ENCODE data around the gene DGKD. TPM values are rescaled to one million over a fixed set of nuclear protein-coding genes. Genes with fewer than 3 reads are reported as not detected.

The DGKD gene
- total and polyA plus RNA-seq, 2 donors (not counting 1 experiment from before 2014, with no cell fraction given) = 6.0 to 9.9 TPM

DNA sequence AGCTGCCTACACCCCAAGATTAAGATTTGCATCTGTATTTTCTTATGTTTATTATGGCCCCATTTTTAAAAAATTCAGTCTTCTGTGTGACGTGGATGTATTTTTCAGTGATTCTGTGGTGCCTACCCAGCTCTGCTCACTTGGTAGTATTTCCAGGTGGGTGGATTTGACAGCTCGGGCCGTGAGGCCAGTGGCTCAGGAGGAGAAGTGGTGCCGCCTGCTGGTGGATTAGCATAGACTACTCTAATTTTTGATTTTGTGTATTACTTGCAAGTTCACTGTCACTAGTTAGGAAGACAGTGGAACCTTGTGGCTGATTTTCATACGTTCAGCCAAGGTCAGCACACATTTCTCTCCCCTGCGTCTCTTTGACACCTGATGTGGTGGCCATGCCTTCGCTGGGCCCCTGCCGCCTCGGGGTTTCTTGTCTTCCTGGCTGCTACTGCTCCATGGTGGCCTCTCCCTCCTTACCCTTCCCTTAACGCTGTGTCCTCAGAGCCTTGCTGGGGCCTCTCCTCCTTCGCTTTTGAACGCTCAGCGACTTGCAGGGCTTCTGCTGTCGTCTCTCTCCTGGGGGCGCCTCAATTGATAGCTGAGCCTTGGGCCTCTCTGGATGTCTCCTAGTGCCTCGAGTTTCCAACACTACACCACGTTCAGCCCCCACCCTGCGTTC is 89.4 kb downstream of the DGKD start:
- Histone ChIP-seq H3K9me3 (ENCODE audit: control insufficient read depth, insufficient read depth, low read depth, low read length) (no peaks in the 10 kb centered on the region), H3K4me2 (ENCODE audit: extremely low read depth, insufficient read depth, low read length) (no peak overlapping the region)
- TF ChIP-seq EZH2 (IDR thresholded peaks at IDR 0.05; ENCODE audit: low read length, missing control alignments) (no peak), CTCF (conservative IDR thresholded peaks at IDR 0.05 in 1 of 2, IDR thresholded peaks at IDR 0.05 in 1 of 2; ENCODE audit: low read depth in 1 of 2, low read length in 2 of 2) (peak; percentile 89 to 93)

GRCh38 chr2:233444501-233444900 is 90.2 kb downstream of the DGKD start:
- no peak for DNase-seq (ENCODE audit: low read depth in 2 of 2)
- no peak for TF ChIP-seq CTCF (conservative IDR thresholded peaks at IDR 0.05 in 1 of 2, IDR thresholded peaks at IDR 0.05 in 1 of 2; ENCODE audit: low read depth in 1 of 2, low read length in 2 of 2)
- no peak for TF ChIP-seq EZH2 (IDR thresholded peaks at IDR 0.05; ENCODE audit: low read length, missing control alignments)
- H3K4me1 ChIP-seq (ENCODE audit: control insufficient read depth, extremely low read depth, insufficient read depth, low read length) = no peaks in the 10 kb centered on the region
- H3K27me3 ChIP-seq (ENCODE audit: control insufficient read depth, insufficient read depth, low read length) = no peaks in the 10 kb centered on the region
- no peaks in the 10 kb centered on the region for H3K36me3 ChIP-seq (ENCODE audit: control insufficient read depth, insufficient read depth, low read length)
- no peak overlapping the region for H2AFZ ChIP-seq (ENCODE audit: low read length)
- H4K20me1 ChIP-seq (ENCODE audit: control insufficient read depth, extremely low read depth, insufficient read depth, low read length) = no peaks in the 10 kb centered on the region
- no peaks in the 10 kb centered on the region for H3K9me3 ChIP-seq (ENCODE audit: control insufficient read depth, insufficient read depth, low read depth, low read length)
- no peak overlapping the region for H3K9ac ChIP-seq (ENCODE audit: insufficient read depth, low read length)
- H3K27ac ChIP-seq (ENCODE audit: insufficient read depth, low read length) = no peak overlapping the region
- no peaks in the 10 kb centered on the region for H3K79me2 ChIP-seq (ENCODE audit: control insufficient read depth, insufficient read depth, low read length)
- no peak overlapping the region for H3K4me3 ChIP-seq (replicated peaks in 1 of 4; ENCODE audit: control extremely low read depth in 1 of 4, insufficient read depth in 1 of 4, low read depth in 3 of 4, low read length in 4 of 4)
- no peak overlapping the region for H3K4me2 ChIP-seq (ENCODE audit: extremely low read depth, insufficient read depth, low read length)

More for the DNA sequence above, 89.4 kb downstream of the DGKD start:
- no peak overlapping the region for H3K9ac ChIP-seq (ENCODE audit: insufficient read depth, low read length)
- no peaks in the 10 kb centered on the region for H3K79me2 ChIP-seq (ENCODE audit: control insufficient read depth, insufficient read depth, low read length)
- H3K36me3 ChIP-seq (ENCODE audit: control insufficient read depth, insufficient read depth, low read length) = no peaks in the 10 kb centered on the region
- no peak overlapping the region for H3K27ac ChIP-seq (ENCODE audit: insufficient read depth, low read length)
- H4K20me1 ChIP-seq (ENCODE audit: control insufficient read depth, extremely low read depth, insufficient read depth, low read length) = no peaks in the 10 kb centered on the region
- H3K4me3 ChIP-seq (replicated peaks in 1 of 4; ENCODE audit: control extremely low read depth in 1 of 4, insufficient read depth in 1 of 4, low read depth in 3 of 4, low read length in 4 of 4) = no peak overlapping the region
- H3K4me1 ChIP-seq (ENCODE audit: control insufficient read depth, extremely low read depth, insufficient read depth, low read length) = no peaks in the 10 kb centered on the region
- no peaks in the 10 kb centered on the region for H3K27me3 ChIP-seq (ENCODE audit: control insufficient read depth, insufficient read depth, low read length)
- DNase-seq (ENCODE audit: low read depth in 2 of 2) = peak; percentile 69 to 86
- H2AFZ ChIP-seq (ENCODE audit: low read length) = no peak overlapping the region

DNA sequence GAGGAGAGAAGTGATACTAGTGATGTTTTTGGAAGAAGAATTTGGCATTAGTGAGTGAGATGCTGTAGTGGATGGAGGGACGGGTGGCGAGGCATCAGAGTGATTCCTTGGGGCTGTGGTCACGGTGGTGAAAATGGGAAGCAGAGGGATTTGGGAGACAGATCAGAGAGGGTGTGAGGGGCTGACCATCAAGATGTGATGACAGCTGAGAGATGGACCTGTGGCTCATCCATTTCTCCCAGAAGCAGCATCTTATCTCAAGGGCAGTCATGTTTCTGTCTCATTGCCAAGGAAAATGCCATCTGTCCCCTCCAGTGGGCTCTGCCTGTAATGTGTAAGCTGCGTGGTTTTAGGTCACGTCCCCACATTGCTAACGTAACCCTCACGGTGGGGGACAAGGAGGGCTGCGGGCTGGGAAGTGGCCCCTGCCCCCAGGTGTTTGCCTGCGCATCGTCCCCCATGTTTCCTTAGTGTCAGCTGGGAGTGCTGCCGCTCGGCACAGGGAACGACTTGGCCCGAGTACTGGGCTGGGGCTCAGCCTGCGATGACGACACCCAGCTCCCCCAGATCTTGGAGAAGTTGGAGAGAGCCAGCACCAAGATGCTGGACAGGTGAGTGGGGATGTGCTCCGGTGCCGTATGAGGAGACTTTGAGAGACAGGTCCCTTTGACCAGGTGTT is 91.0 kb downstream of the DGKD start:
- Histone ChIP-seq H3K27ac (ENCODE audit: insufficient read depth, low read length) (no peak overlapping the region), H3K4me2 (ENCODE audit: extremely low read depth, insufficient read depth, low read length) (no peak overlapping the region), H4K20me1 (ENCODE audit: control insufficient read depth, extremely low read depth, insufficient read depth, low read length) (no peaks in the 10 kb centered on the region), H3K27me3 (ENCODE audit: control insufficient read depth, insufficient read depth, low read length) (no peaks in the 10 kb centered on the region), H3K9ac (ENCODE audit: insufficient read depth, low read length) (no peak overlapping the region), H3K4me1 (ENCODE audit: control insufficient read depth, extremely low read depth, insufficient read depth, low read length) (no peaks in the 10 kb centered on the region), H3K9me3 (ENCODE audit: control insufficient read depth, insufficient read depth, low read depth, low read length) (no peaks in the 10 kb centered on the region), H2AFZ (ENCODE audit: low read length) (no peak overlapping the region), H3K79me2 (ENCODE audit: control insufficient read depth, insufficient read depth, low read length) (no peaks in the 10 kb centered on the region), H3K36me3 (ENCODE audit: control insufficient read depth, insufficient read depth, low read length) (peaks cover 3% of the 10 kb centered on the region), H3K4me3 (replicated peaks in 1 of 4; ENCODE audit: control extremely low read depth in 1 of 4, insufficient read depth in 1 of 4, low read depth in 3 of 4, low read length in 4 of 4) (no peak overlapping the region)
- DNase-seq (ENCODE audit: low read depth in 2 of 2) = no peak
- no peak for TF ChIP-seq EZH2 (IDR thresholded peaks at IDR 0.05; ENCODE audit: low read length, missing control alignments)
- TF ChIP-seq CTCF (conservative IDR thresholded peaks at IDR 0.05 in 1 of 2, IDR thresholded peaks at IDR 0.05 in 1 of 2; ENCODE audit: low read depth in 1 of 2, low read length in 2 of 2) = no peak

Data from fibroblast of lung (primary cell).